Muscle layer of colon (tissue), 2 donors: ENCODE results near the gene MYO7B.
A peak's percentile ranks its signal among the peaks of the same experiment; 100 is the strongest.

Source experiments
- H3K27ac ChIP-seq: one replicate; pipeline ENCODE4 v1.7.0; 2013; ENCODE audit warnings: low read depth, mild to moderate bottlenecking, low read length, moderate library complexity
- H3K27me3 ChIP-seq, 2 donors: one replicate each; pipeline ENCODE4 v1.7.0; 2013; ENCODE audit warnings: low read length in 2 of 2, mild to moderate bottlenecking in 2 of 2; ENCODE audit not compliant: insufficient read depth in 2 of 2, control insufficient read depth in 1 of 2
- H3K36me3 ChIP-seq: one replicate; pipeline ENCODE4 v1.7.0; 2013; ENCODE audit warnings: mild to moderate bottlenecking, low read length; ENCODE audit not compliant: insufficient read depth
- H3K4me1 ChIP-seq: one replicate; pipeline ENCODE4 v1.7.0; 2013; ENCODE audit warnings: mild to moderate bottlenecking, low read length; ENCODE audit not compliant: insufficient read depth
- H3K4me3 ChIP-seq, 2 donors: one replicate each; pipeline ENCODE4 v1.7.0; 2013; ENCODE audit warnings: low read length in 2 of 2, low read depth in 1 of 2, mild to moderate bottlenecking in 1 of 2, moderate library complexity in 1 of 2
- H3K9ac ChIP-seq: one replicate; pipeline ENCODE4 v1.7.0; 2013; ENCODE audit warnings: low read length
- H3K9me3 ChIP-seq: one replicate; pipeline ENCODE4 v1.7.0; 2013; ENCODE audit warnings: mild to moderate bottlenecking, low read length
- donor health status: abdominal sarcoma.
- donor health status: Adenocarcinoma of cecum.

The MYO7B gene

DNA sequence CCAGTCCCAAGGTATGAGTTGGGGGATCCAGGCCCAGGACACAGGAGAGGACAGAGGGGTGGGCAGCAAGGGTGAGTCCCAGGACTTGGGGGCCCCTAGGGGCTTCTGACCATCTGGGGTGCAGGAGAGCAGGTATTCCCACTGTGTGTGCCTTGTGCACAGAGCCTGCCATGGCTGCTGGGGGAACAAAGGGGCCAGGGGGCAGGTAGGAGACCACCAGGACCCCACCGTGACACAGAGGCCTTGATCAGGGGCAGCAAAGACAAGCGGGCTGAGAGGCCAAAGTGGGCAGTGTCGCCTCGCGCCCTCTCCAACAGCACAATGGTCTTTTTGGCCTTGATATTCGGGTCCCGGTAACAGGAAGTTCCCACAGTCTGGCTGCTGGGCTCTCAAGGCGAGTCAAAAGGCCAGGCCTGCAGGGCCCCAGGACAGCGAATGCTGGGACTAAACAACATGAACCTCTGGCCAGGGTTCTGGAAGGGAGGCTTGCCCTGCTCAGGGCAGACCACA is 98.1 kb downstream of the MYO7B start:
- H3K9me3 ChIP-seq, result no peaks in the 10 kb centered on the region
- peak overlapping the region; percentile 14 for H3K9ac ChIP-seq
- peaks cover 6% of the 10 kb centered on the region for H3K36me3 ChIP-seq
- H3K27ac ChIP-seq, result peak overlapping the region; percentile 78
- H3K4me1 ChIP-seq, result peaks cover 57% of the 10 kb centered on the region
- H3K27me3 ChIP-seq, result no peaks in the 10 kb centered on the region
- H3K4me3 ChIP-seq, result no peak overlapping the region

GRCh38 chr2:127634066-127634617 is 98.7 kb downstream of the MYO7B start:
- Histone ChIP-seq H3K9ac (peak overlapping the region; percentile 14), H3K27ac (peak overlapping the region; percentile 78)

DNA sequence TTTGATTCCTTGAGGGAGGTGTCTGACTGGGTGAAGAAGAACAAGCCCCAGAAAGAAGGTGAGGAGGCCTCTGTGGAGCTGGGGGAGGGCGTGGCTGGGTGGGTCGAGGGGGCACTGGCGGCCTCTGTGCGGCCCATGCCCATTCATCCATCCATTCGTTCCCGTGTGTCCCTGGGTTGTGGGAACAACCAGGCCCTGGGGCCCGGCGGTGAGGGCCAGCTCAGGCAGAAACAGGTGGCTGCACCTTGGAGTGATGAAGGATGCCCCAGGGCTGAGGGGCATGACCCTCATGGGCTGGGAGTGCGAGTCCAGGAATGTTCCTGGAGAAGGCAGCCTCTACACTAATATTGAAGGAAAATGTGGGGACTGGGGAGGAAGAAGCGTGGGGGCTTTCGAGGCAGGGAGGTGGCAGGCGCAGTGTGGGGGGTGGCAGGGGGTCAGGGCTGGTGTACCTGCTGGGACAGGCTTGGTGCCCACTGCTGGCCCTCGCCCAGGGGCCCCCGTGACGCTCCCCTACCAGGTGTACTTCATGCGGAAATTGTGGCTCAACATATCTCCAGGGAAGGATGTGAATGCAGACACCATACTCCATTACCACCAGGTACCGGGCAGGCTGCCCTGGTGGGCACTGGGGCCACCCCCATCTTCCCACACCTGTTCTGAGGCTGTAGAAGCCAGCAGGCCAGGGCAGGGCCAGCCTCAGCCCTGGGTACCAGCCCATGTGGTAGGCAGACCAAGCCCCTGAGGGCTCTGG is 99.3 kb downstream of the MYO7B start:
- peaks cover 16% of the 10 kb centered on the region for H3K36me3 ChIP-seq
- H3K27ac ChIP-seq, result peak overlapping the region; percentile 78
- peaks cover 54% of the 10 kb centered on the region for H3K4me1 ChIP-seq
- no peak overlapping the region for H3K4me3 ChIP-seq
- no peaks in the 10 kb centered on the region for H3K9me3 ChIP-seq
- H3K27me3 ChIP-seq, result no peaks in the 10 kb centered on the region
- H3K9ac ChIP-seq, result no peak overlapping the region

More at GRCh38 chr2:127634066-127634617, 98.7 kb downstream of the MYO7B start:
- peaks cover 57% of the 10 kb centered on the region for H3K4me1 ChIP-seq
- no peaks in the 10 kb centered on the region for H3K9me3 ChIP-seq
- peaks cover 11% of the 10 kb centered on the region for H3K36me3 ChIP-seq
- no peak overlapping the region for H3K4me3 ChIP-seq
- H3K27me3 ChIP-seq, result no peaks in the 10 kb centered on the region

DNA sequence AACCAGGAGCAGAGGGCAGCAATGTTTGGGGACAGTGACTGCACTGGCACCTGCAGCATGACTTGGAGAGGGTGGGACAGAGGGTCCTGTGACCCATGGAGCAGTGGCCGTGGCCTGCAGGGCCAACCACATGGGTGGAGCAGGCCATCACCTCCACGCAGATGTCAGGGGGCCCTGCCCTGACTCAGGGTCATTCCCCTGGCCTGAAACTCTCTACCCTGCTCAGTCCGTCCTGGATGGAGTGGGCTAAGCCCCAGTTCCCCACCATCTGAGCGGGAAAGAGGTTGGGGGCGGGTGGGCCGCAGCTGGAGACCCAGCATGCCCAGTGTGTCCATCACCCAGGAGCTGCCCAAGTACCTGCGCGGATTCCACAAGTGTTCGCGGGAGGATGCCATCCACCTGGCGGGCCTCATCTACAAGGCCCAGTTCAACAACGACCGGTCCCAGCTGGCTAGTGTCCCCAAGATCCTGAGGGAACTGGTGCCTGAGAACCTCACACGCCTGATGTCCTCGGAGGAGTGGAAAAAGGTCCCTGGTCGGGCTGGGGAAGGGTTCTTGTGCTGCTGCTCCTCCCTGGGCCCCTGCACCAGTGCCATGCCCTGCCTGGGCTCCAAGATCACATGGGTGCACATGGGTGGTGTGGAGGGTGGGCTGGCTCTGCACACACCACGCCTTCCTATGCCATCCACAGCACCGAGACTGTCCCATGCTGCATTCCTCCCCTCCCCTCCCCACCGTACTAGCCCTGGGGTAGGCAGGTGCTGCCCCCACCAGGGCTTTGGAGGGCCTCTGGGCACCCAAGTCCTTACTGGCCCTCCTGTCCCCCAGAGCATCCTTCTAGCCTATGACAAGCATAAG is 100.1 kb downstream of the MYO7B start:
- peaks cover 24% of the 10 kb centered on the region for H3K36me3 ChIP-seq
- no peak overlapping the region for H3K4me3 ChIP-seq
- H3K9me3 ChIP-seq, result no peaks in the 10 kb centered on the region
- H3K27me3 ChIP-seq, result no peaks in the 10 kb centered on the region
- H3K9ac ChIP-seq, result no peak overlapping the region
- H3K27ac ChIP-seq, result peak overlapping the region; percentile 78
- H3K4me1 ChIP-seq, result peaks cover 46% of the 10 kb centered on the region

DNA sequence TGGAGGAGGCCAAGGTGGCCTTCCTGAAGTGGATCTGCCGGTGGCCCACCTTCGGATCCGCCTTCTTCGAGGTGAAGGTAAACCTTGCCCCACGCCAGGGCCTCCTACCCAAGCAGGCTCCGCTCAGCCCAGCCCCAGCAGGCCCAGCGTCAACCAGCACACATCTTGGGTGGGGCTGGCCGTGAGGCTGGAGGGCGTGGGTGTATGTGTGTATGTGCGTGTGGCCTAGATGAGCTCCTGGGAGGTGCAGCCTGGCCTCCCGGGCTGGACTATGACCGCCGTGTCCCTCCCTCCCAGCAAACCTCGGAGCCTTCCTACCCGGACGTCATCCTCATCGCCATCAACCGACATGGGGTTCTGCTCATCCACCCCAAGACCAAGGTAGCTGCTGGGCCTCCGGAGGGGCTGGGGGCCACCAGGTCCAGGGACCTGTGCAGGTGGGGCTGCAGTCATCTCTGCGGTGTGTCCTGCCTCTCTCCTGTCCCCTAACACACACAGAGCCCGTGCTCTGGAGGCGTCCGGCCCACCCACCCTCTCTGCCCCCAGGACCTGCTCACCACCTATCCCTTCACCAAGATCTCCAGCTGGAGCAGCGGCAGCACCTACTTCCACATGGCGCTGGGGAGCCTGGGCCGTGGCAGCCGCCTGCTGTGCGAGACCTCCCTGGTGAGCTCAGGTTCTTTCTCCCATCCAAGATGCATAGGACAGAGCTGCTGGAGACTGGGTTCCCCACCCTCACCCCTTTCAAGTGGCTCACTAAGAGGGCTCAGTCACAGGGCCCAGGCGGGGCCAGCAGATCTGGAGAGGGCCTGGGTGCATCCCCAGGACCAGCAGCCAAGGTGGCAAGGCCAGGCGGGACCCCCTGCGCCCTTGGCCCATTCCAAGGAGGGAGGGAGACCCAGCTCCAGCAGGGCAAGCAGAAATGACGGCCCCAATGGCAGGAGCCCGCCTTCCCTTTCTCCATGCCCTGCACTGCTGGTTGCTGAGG is 101.1 kb downstream of the MYO7B start:
- peak overlapping the region; percentile 66 for H3K27ac ChIP-seq
- H3K36me3 ChIP-seq, result peaks cover 33% of the 10 kb centered on the region
- no peaks in the 10 kb centered on the region for H3K27me3 ChIP-seq

DNA sequence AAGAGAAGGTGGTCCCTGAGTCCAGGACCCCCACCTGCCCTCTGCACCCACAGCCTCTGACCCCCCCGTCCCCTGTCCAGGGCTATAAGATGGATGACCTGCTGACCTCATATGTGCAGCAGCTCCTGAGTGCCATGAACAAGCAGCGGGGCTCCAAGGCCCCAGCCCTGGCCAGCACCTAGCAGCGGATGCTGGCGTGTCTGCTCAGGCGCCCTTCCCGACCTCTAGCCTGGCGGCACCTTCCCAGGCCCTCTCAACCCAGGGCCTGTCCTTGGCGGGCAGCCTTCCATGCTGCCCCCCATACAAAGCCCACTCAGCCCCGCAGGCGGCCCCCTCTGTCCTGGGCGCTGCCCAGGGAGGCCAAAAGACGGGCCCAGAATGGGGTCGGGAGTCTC is 101.8 kb downstream of the MYO7B start:
- peak overlapping the region; percentile 66 for H3K27ac ChIP-seq
- no peak overlapping the region for H3K4me3 ChIP-seq
- H3K36me3 ChIP-seq, result peaks cover 39% of the 10 kb centered on the region
- H3K9me3 ChIP-seq, result no peaks in the 10 kb centered on the region
- H3K9ac ChIP-seq, result no peak overlapping the region
- no peaks in the 10 kb centered on the region for H3K27me3 ChIP-seq
- H3K4me1 ChIP-seq, result peaks cover 30% of the 10 kb centered on the region

More for the DNA sequence above, 101.1 kb downstream of the MYO7B start:
- H3K4me1 ChIP-seq, result peaks cover 37% of the 10 kb centered on the region
- H3K4me3 ChIP-seq, result no peak overlapping the region
- H3K9ac ChIP-seq, result no peak overlapping the region
- no peaks in the 10 kb centered on the region for H3K9me3 ChIP-seq

DNA sequence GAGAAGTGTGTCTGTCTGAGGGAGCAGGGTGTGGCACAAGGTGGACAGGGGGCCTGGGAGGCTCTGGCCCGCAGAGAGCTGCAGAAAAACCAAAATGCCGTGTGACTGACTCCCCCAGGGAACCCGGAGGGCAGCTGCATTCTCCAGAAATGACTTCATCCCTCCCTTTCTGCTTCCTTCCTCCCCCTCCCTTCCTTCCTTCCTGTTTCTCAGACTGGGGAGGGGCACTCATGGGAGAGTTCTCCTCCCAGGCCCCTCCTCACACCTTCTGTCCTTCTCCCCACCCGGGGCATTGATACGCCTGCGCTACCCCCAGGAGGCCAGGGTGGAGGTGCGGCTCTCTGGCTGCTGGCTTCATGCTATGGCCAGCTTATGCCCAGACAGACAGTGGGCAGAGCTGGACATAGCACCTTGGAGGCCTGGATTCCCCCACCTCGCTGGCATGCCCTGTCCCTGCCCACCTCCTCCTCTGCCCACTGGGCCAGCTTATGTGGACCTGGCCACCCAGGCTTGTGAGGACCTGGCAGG is 102.3 kb downstream of the MYO7B start:
- Histone ChIP-seq H3K9ac (no peak overlapping the region), H3K9me3 (no peaks in the 10 kb centered on the region), H3K4me1 (peaks cover 26% of the 10 kb centered on the region), H3K4me3 (no peak overlapping the region), H3K27me3 (no peaks in the 10 kb centered on the region), H3K27ac (peak overlapping the region; percentile 75), H3K36me3 (peaks cover 42% of the 10 kb centered on the region)

GRCh38 chr2:127638361-127639110 is 103.1 kb downstream of the MYO7B start:
- H3K27me3 ChIP-seq, result no peaks in the 10 kb centered on the region
- peaks cover 26% of the 10 kb centered on the region for H3K4me1 ChIP-seq
- H3K9me3 ChIP-seq, result no peaks in the 10 kb centered on the region
- H3K36me3 ChIP-seq, result peaks cover 48% of the 10 kb centered on the region
- no peak overlapping the region for H3K9ac ChIP-seq
- H3K4me3 ChIP-seq, result no peak overlapping the region
- H3K27ac ChIP-seq, result peak overlapping the region; percentile 75

DNA sequence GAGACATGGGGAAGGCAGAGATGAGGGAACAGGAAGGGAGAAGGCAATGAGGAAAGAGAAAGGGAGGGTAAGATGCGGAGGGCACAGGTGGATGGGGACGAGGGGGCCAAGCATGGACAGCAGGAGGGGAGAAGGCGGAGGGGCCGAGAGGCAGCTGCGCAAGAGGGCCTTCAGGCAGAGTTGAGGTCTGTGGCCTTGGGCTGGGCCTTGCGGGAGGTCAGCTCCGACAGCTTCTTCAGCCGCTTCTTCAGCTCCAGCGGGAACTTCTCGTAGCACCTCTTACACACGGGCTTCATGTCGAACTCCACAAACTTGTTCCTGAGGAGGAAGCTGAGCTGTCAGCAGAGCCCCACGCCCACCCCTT is 103.6 kb downstream of the MYO7B start:
- peaks cover 48% of the 10 kb centered on the region for H3K36me3 ChIP-seq
- H3K9me3 ChIP-seq, result no peaks in the 10 kb centered on the region
- H3K27ac ChIP-seq, result peak overlapping the region; percentile 75
- H3K9ac ChIP-seq, result no peak overlapping the region
- no peak overlapping the region for H3K4me3 ChIP-seq
- H3K4me1 ChIP-seq, result peaks cover 26% of the 10 kb centered on the region
- no peaks in the 10 kb centered on the region for H3K27me3 ChIP-seq
